Measurements from ENCODE around the gene YWHAG.
"Not testable (repeated sequence)": the region's sequence is repeated elsewhere in the genome, so short reads cannot be mapped to it uniquely, and the experiment has no call there.

YWHAG gene

DNA sequence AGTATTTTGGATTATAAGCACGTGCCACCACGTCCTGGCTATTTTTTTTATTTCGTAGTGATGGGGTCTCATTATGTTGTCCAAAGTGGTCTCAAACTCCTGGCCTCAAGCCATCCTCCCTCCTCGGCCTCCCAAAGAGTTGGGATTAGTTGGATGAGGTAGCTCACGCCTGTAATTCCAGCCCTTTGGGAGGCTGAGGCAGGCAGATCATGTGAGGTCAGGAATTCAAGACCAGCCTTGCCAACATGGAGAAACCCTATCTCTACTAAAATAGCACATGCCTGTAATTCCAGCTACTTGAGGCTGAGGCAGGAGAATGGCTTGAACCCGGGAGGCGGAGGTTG, 21.8 kb upstream of the YWHAG start:
- no peak for DNase-seq (ENCODE audit: low read depth in 2 of 2)

DNA sequence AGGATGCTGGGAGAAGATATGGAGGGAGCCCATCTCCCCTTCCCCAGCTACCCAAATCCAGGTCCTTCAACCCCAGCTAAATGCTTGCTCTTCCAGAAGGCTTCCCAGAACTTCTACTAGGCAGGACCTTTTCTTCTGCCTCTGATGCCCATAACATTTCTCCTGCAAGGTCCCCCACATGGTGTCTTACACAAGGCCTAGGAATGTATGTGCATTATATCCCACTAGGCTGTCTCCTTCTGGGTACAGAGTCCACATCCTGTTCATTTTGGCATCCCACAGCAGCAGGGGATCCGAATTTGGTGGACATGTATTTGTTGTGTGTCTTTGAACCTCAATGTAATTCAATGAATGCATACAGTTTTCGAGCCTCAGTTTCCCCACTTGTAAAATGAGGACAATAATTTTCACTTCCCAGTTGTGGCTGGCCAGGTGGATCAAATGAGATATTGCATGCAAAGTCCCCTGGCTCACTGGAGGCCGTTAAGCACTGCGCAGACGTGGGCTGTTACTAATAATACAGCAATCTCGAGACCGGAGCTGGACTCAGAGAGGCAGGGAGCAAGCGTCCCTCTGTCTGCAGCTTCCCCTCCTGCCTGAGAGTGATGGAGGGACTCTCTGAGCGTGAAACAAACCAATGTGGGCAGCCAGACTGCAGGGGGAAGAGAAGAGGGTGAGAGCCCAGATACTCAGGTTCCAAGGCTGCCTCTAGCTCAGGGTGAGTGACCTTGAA, 18.6 kb upstream of the YWHAG start:
- DNase-seq (ENCODE audit: low read depth in 2 of 2) = no peak

DNA sequence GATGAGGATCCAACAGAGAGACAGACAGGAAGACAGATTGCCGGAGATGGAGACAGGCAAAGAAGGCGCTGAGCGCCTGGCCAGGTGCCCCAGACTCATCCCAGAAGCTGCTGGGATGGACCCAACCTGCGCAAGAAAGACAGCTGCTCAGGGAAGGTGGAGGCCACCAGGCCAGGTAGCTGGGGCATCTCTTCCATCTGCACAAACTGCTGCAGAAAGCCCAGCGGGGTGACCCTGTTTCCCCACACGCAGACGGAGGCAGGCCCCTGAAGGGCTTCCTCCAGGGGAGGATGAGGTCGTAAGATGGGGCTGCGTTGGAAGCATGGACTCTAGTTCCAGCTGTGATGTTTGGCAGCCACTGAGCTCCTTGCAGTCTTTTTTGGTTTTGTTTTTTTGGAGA, 16.5 kb upstream of the YWHAG start:
- DNase-seq (ENCODE audit: low read depth in 2 of 2) = no peak

DNA sequence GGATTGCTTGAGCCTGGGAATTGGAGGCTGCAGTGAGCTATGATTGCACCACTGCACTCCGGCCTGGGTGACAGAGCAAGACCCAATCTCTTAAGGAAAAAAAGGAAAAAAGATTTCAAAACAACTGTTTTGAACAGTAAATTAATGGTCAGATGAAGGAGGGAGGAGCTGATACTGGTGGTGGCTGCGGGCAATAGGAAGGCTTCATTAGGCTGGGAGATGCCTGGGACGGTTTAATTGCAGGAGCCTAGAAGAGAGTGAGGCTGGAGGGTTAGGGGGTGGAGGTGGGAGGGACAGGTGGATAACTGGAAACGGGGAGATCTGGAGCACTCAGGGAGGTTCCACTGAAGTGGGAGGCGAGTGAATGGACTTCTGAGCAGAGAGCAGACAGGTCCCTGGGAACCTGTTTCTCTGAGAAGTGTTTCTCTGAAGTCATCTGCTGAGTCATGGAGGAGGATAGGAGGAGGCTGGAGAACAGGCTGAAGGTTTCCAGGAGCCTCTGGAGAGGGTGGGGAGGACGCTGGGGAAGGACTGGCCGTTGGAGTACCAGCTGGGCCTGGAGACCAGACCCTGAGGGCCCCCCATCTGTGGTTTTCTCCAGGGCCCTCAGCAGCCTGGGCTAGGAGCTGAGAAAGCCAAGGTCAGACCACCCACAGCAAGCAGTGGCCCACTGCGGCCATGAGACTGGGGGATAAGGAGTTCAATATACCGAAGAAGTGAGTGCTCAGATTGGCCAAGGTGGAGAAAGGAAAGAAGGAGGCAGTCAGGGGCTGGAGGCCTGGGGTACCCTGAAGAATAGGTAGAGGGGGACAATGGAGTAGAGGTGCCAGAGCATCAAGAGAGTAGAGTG, 14.4 kb upstream of the YWHAG start:
- DNase-seq (ENCODE audit: low read depth in 2 of 2) = no peak

DNA sequence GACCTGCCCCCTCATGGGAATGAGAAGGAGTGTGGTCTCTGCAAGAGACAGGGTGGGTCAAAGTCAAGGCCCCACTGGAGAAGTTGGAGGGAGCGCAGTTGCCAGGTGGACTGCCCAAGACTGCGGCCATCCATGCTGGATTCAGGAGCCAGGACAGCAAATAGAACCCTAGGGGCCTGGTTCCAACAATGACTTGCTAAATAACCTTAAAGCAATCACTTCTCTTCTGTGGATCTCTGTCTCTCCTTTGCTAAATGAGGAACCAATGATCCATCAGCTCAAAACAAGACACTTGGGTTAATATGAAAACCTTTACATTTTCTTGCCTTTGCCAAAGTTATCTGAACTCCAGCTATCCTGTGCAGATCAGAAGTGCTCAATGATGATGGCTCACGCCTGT, 12.6 kb upstream of the YWHAG start:
- DNase-seq (ENCODE audit: low read depth in 2 of 2) = no peak

DNA sequence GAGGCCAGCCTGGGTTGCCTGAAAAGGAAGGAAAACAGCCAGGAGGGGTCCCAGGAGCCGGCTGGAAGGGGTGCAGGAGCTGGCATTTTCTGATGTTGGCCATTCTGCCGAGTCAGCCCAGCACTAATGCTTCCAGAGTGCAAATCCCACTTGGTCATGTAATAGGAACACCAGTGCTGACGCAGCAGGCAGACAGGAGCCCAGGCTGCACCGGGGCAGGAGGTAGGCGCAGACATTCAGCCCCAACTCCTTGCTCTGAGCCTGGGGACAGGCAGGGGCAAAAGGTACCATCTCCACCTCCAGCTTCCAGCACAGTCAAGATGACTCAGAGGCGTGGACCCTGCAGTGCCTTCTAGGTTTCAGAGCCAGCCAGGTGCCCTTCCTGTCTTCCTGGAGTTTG, 10.2 kb upstream of the YWHAG start:
- no peak for DNase-seq (ENCODE audit: low read depth in 2 of 2)

DNA sequence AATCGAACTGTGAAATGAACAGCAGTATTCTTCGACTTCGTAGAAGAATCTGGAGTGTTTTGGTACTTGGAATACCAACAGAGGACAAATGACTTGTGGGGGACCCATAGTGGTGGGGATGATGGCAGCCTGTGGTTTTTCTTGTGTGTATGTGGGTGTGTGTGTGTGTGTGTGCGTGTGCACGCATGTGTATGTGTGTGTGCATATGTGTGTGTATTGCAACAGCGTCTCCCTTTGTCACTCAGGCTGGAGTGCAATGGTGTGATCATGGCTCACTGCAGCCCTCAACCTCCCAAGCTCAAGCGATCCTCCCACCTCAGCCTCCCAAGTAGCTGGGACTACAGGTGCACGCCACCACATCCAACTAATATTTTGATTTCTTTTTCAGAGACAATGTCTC, 9.4 kb upstream of the YWHAG start:
- DNase-seq (ENCODE audit: low read depth in 2 of 2) = no peak

DNA sequence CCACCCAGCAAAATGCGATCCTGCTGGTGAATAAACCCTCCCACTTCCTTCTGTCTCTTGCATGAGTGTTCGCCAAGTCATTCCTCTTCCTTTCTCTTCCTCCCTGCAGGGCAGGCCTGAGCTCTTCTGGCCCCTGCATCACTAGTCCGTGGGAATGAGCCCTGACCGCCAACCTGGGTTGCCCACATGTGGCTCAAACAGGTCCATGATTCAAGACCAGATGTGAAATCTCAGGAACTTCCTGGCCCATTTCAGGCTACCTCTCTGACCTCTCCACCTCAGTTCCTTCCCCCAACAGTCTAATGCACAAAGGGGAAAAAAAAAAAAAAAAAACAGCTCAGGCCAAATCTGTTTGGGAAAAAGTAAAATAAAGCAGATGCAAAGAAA, 5.4 kb upstream of the YWHAG start:
- DNase-seq (ENCODE audit: low read depth in 2 of 2) = no peak

DNA sequence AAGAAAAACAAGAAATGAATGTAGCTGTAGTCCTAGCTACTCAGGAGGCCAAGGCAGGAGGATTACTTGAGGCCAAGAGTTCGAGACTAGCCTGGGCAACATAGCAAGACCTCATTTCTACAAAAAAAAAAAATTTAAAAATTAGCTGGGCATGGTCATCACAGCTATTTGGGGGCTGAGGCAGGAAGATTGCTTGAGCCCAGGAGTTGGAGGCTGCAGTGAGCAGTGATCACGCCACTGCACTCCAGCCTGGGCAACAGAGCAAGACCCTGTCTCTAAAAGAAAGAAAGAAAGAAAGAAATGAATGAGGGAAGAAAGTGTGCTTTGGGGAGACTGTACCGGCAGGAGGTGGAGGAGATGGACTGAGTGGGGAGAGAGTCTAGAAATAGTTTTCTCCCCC, 5.0 kb upstream of the YWHAG start:
- DNase-seq (ENCODE audit: low read depth in 2 of 2) = not testable (repeated sequence)

DNA sequence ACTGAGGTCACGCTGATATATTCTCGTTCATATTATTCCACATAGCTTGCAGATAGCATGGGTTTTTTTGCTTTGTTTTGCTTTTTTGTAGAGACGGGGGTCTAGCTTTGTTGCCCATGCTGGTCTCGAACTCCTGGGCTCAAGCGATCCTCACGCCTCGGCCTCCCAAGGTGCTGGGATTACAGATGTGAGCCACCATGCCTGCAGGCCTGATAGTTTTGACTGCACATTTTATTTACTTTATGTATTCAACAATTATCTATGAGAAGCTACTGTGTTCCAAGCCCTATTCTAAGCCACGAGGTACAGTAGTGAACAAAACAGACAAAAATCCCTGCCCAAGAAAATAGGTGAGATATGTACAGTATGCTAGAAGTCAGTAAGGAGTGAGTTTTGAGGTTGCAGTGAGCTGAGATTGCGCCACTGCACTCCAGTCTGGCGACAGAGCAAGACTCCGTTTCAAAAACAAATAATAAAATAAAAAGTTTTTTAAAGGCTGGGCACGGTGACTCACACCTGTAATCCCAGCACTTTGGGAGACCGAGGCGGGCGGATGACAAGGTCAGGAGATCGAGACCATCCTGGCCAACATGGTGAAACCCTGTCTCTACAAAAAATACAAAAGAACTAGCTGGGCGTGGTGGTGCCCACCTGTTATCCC, 1.3 kb upstream of the YWHAG start:
- no peak for DNase-seq (ENCODE audit: low read depth in 2 of 2)

DNA sequence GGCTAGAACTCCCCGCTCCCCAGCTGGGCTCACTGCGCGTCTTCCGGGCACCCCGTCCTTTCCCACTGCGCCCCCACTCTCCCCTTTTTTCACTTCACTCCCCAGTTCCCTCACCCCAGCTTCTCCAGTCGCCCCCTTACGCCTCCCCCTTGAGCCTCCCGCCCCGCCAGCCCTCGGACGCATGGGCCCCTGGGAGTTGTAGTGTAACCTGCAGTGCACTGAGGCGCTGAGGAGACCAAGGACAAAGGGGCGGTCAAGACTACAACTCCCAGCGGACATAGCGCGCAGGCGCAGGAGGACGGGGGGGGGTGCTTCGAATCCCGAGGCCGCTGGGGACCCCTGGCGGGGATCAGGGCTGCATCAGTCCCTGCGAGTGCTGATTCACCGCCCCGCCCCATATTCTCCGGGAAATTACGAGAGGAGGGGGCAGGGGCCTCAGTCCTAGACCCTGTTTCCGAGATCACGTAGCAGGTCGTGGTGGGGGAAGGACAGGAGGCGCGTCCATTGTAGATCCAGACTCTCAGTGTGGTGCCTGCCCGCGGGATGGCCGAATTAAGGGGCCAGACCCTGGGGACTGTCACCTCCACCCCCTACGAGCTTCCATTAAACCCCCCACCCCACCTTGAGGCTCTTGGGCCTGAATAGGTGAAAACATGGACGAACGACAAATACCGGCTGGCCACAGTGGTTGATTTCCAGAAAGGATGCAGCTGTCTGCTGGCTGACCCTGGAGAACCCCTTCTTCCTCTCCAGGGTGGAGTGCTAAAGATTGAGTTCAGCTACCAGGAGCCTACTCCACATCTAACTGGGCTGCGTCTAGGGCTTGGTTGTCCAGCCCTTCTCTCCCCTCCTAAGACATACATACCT, 553 bp upstream of the YWHAG start:
- peak; percentile 86 to 89 for DNase-seq (ENCODE audit: low read depth in 2 of 2)

DNA sequence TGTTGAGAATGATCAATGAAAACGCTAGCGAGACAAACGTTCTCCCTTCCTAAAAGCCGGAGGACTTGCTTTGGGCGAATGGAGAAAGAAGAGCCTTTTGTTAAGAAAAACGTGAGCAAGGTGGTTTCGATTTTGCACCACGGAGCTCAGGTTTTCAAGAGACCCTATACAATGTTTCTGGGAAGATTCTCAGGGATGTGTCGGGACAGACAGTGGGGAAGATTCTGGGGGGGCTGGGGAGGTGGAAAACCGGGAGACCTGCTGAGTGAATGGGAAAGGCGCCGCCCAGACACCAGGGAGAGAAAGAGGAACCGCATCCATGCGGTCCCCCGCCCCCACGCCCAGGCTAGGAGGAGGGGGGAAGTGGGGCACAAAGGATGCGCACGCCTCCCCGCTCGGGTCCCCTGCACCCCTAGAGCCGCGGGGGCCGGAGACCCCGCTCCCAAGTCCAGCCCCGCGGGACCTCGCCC, 745 bp downstream of the YWHAG start:
- DNase-seq (ENCODE audit: low read depth in 2 of 2) = peak; percentile 24 to 35

DNA sequence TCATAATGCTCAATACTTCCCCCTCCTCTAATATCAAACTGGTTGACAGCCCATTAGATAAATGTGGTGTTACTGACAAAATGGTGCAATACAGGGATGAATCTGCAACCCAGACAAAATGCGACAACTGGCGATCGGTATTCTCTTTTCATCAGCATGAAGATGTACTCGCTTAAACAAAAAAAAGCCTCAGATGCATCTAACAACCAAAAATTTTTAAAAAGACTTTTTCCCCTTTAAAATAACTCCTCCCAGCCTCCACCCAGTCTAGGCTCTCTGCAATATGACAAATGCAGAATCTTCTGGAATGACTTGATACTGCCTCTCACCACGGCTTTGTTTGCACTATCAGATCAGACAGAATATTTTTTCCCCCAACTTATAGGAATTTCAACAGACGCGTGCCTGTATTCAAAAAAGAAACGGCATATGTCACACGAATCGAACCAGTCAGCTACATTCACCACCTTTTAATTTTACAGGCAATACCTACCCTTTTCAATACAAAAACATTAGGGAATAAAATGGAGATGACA, 1.2 kb downstream of the YWHAG start:
- DNase-seq (ENCODE audit: low read depth in 2 of 2) = no peak

DNA sequence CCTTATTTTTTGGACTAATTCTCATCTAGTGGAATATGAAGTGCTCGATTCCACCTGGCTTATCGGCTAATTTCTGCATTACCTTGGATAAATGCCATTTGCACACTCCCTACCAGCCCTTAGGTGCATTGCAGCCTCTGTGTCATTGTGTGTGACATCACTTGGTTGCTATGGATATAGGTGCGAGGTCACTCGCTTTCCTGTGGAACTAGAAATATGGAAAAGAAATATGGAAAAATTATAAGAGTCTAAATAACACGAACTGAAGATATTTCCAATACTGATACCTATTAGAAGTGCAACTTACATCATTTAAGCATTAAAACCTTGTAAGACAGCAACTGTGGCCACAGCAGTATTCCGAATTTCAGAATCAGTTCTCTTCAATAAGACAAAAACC, 2.0 kb downstream of the YWHAG start:
- no peak for DNase-seq (ENCODE audit: low read depth in 2 of 2)

DNA sequence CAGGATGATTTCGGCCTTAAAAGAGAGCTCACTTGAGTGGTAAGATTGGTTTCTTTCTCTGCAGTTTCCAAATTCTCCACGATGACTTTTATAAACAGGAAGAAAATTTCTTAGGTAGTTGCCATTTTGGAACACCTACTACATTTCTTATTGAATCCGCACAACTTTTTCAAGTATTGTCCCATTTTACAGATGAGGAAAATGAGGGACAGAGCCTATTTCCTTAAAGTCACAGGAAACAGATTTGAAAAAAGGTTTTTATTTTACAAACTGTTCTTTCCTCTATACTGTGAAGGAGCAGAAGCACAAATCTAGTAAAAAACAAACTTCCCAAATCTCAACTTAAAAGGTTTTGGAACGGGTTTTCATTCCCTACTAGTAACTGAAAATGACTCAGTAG, 2.7 kb downstream of the YWHAG start:
- DNase-seq (ENCODE audit: low read depth in 2 of 2) = no peak

DNA sequence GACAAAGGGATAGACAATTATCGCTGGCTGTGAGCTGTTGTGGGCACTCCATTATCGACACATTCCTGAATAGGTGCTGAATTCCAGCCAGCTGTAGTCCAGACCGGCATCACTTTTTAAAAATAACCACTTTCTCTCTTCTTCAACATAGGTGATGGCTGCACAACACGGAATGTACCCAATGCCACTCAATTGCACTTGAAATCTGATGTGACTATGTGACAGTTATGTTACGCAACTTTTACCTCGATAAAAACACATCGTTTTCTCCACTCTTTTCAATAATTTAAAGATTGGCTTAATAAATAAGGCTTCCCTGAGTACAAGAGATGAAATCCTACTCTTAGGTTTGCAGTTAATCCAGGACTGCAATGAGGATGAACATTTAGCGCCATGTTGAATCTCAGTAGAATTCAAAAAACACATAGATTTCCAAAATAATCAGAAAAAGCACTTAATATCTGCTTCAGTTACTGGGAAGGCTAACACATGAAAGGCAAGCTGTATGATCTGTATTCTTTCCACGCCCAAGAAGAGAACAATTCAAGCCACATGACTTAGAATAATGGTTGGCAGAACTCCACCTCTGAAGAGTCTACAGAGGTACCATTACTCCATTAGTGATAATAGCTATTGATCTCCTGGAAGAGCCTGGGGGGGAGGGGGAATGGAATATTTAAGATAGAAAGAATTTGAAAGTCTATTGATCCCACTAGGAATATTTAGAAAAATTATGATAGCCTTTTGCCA, 3.6 kb downstream of the YWHAG start:
- DNase-seq (ENCODE audit: low read depth in 2 of 2) = no peak

DNA sequence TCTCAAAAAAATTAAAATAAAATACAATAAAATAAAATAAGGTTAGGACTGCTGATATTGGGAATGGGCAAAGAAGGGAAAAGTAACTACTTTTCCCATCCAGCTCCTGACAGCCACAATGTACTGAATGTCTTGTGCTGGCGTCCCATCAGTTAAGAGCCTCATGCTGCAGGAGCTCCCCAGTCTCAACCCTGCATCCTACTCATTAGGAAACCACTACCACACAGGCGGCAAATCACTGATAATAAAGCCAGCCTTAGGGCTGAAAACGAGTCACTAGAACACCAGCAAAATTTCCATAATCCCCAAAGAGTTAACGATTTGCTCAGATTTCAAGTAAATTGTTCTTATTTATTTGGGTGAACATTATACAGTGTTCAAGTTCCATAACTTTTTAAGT, 4.3 kb downstream of the YWHAG start:
- no peak for DNase-seq (ENCODE audit: low read depth in 2 of 2)

DNA sequence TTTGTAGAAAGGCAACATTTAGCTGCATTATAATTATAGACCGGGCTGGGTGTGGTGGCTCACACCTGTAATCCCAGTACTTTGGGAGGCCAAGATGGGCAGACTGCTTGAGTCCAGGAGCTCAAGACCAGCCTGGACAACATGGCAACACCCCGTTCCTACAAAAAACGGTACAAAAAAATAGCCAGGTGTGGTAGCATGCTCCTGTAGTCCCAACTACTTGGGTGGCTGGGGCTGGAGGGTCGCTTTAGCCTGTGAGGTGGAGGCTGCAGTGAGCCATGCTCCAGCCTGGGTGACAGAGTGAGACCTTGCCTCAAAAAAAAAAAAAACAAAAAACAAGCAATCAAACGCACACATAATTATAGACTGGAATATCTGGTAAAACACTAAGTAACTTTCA, 5.0 kb downstream of the YWHAG start:
- no peak for DNase-seq (ENCODE audit: low read depth in 2 of 2)

DNA sequence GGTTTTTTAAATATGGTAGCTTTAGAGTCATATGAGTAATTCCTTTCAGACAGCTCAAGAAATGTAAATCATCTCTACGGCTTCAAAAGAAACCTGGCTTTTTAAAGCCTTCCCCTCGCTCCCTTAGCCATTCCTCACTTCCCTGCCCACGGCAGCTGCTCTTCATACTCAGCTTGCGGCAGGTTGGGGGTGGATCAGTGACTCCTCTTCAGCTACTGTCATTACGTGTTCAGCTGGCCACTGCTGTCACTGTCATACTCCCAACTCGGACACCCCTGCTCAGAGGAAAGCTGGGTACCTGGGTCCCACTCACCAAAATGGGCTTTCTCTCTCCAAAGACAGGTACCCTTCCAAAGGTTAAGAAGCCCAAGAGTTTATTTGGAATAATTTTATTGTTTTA, 6.6 kb downstream of the YWHAG start:
- no peak for DNase-seq (ENCODE audit: low read depth in 2 of 2)

DNA sequence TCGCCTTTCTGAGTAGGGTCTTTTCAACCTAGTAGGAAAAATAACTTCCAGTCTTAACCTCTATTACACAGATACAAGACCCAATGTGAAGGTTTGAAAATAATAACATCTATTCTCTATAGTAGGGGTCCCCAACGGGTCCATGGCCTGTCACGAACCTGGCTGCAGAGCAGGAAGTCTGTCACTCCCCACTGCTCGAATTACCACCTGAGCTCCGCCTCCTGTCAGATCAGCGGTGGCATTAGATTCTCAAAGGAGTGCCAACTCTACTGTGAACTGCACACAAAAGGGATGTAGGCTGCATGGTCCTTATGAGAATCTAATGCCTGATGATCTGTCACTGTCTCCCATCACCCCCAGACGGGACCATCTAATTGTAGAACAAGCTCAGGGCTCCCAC, 7.4 kb downstream of the YWHAG start:
- DNase-seq (ENCODE audit: low read depth in 2 of 2) = no peak

DNA sequence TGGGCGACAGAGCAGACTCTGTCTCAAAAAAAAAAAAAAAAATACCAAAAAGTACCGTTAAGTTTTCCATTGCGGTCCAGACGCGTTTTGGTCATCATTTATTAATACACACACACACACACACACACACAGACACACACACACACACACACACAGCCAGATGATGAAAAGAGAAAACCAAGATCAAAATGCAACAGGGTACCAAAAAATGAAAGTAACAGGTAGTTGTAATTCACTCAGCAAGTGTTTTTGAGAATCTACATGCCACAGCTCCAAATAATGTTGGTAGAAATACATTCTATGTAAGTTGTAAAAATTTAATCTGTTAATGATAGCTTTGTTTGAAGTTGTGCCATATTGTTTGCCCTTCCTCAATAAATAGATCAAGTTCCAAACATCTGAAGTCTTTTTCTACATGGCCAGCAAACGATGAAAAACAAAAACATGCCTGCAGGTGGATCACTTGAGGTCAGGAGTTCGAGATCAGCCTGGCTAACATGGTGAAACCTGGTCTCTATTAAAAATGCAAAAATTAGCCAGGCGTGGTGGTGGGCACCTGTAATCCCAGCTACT, 9.4 kb downstream of the YWHAG start:
- DNase-seq (ENCODE audit: low read depth in 2 of 2) = no peak
